ENCODE data around the gene CTTNBP2NL.
A peak's percentile ranks its signal among the peaks of the same experiment; 100 is the strongest.

CTTNBP2NL gene

DNA sequence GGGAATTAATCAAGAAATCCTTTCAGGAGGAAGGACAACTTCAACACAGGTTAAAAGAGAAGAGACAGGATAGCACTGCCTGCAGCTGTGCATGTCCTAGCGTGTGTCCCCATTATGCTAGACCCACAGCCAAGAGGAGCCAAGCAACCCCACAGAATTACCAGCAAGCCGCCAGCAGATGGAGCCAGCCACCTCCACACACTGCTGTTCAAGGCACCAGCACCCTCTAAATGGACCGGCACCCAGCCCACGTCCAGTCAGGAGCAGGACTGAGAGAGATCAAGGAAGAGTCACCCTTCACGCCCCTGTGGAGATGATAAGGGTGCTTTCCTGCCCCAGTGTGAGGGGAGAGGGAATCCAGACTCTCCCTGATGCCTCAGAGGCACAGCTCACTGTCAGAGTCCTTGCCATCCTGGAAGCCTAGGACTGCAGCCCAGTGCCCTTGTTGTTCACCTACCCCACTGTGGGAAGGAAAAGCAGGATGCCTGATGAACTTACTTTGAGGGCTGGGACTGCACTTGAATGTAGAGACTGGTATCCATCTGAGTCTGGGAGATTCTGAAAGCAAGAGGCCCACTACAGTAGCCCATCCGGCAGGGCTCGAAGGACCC, 37.1 kb upstream of the CTTNBP2NL start:
- peaks cover 39% of the 10 kb centered on the region for H3K27me3 Mint-ChIP-seq (ENCODE audit: low read depth)
- H3K36me3 Mint-ChIP-seq (ENCODE audit: low read depth) = no peaks in the 10 kb centered on the region
- H3K4me3 Mint-ChIP-seq = no peak overlapping the region
- TF ChIP-seq, protein P1, sequence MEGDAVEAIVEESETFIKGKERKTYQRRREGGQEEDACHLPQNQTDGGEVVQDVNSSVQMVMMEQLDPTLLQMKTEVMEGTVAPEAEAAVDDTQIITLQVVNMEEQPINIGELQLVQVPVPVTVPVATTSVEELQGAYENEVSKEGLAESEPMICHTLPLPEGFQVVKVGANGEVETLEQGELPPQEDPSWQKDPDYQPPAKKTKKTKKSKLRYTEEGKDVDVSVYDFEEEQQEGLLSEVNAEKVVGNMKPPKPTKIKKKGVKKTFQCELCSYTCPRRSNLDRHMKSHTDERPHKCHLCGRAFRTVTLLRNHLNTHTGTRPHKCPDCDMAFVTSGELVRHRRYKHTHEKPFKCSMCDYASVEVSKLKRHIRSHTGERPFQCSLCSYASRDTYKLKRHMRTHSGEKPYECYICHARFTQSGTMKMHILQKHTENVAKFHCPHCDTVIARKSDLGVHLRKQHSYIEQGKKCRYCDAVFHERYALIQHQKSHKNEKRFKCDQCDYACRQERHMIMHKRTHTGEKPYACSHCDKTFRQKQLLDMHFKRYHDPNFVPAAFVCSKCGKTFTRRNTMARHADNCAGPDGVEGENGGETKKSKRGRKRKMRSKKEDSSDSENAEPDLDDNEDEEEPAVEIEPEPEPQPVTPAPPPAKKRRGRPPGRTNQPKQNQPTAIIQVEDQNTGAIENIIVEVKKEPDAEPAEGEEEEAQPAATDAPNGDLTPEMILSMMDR (IDR thresholded peaks at IDR 0.05; ENCODE audit: unreplicated experiment in 3 of 3) = peak; percentile 53 to 66 (median 62)
- no peak overlapping the region for H3K27ac Mint-ChIP-seq
- H3K4me1 Mint-ChIP-seq = peaks cover 12% of the 10 kb centered on the region
- no peaks in the 10 kb centered on the region for H3K9me3 Mint-ChIP-seq

DNA sequence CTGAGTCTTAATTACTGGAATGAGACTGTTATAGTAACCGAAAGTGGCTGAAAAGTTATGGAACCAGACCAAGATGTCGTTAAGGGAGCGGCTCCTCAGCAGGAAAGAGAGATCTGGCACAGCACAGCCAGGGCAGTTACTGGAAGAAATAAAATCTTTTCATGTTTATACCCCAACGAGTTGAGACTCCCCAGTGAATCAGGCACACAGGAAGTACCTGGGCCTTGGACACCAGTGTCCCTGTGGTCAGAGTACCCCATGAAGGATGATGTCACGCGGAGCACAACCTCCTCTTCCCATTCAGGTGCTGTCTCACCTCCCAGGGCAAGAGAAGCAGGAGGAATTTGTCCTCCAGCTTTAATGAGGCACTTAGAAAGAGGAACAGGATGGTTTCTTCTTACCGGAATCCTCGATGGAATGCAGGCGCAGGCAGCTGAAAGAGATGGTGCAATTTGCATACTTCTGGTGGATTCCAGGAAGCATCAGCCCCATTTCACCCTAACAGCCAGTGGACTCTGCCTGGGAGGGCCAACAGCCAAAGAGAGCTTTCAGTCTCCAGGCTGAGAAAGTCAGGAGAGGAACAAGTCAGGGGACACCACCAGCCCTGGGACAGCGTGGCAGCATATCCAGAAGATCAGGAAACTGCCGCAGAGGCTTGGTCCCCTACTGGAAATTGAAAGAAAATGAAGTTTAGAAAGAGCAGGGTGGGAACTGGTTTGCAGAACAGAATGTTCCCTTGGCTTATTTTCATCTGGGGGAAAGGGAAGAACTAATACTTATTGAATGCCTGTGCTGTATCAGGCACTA, 35.9 kb upstream of the CTTNBP2NL start:
- no peak overlapping the region for H3K27ac Mint-ChIP-seq
- H3K27me3 Mint-ChIP-seq (ENCODE audit: low read depth) = peaks cover 40% of the 10 kb centered on the region
- no peaks in the 10 kb centered on the region for H3K36me3 Mint-ChIP-seq (ENCODE audit: low read depth)
- TF ChIP-seq, protein P1 (IDR thresholded peaks at IDR 0.05; ENCODE audit: unreplicated experiment in 3 of 3) = no peak
- H3K4me1 Mint-ChIP-seq = peaks cover 12% of the 10 kb centered on the region
- H3K4me3 Mint-ChIP-seq = no peak overlapping the region
- no peaks in the 10 kb centered on the region for H3K9me3 Mint-ChIP-seq

DNA sequence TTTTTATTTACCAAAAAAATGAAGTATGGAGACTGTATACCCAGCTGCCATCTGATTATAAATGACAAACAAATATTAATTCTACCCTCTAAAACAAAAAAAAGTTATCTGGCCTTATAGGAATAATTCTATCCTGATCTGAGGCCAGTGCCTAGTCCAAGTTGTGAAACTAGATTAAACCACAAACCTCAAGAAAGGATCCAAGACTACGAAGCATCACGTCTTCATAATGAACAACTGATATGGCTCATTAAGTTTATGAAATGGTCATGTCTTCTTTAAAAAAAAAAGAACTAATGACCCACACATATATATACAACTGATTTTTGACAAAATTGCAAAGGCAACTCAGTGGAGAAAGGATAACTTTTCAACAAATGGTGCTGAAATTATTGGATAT, 32.4 kb upstream of the CTTNBP2NL start:
- Mint-ChIP-seq H3K36me3 (ENCODE audit: low read depth) (no peaks in the 10 kb centered on the region), H3K4me1 (peaks cover 11% of the 10 kb centered on the region), H3K27me3 (ENCODE audit: low read depth) (peaks cover 36% of the 10 kb centered on the region), H3K4me3 (no peak overlapping the region), H3K9me3 (no peaks in the 10 kb centered on the region), H3K27ac (no peak overlapping the region)
- TF ChIP-seq, protein P1 (IDR thresholded peaks at IDR 0.05; ENCODE audit: unreplicated experiment in 3 of 3) = no peak

DNA sequence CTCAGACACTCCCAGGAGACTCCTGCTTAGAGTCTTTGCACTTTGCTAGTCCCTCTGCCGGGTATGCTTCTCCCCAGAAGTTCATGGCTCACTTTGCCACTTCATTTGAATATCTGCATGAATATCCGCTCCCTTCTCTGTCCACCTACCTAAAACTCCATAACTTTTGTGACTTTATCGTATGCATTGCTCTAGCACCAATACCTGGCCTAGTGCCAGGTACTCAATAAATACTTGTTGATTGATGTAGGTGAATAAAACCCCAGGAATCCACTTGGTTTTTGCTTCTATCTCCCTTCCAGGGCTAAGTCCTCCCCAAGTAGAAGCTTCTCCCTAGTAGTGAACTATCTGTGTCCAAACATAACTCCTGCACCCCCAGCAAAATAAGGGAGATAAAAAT, 27.8 kb upstream of the CTTNBP2NL start:
- Mint-ChIP-seq H3K4me3 (no peak overlapping the region), H3K36me3 (ENCODE audit: low read depth) (no peaks in the 10 kb centered on the region), H3K9me3 (no peaks in the 10 kb centered on the region), H3K27me3 (ENCODE audit: low read depth) (peaks cover 28% of the 10 kb centered on the region), H3K27ac (no peak overlapping the region), H3K4me1 (peaks cover 9% of the 10 kb centered on the region)
- TF ChIP-seq, protein P1 (IDR thresholded peaks at IDR 0.05; ENCODE audit: unreplicated experiment in 3 of 3) = no peak

DNA sequence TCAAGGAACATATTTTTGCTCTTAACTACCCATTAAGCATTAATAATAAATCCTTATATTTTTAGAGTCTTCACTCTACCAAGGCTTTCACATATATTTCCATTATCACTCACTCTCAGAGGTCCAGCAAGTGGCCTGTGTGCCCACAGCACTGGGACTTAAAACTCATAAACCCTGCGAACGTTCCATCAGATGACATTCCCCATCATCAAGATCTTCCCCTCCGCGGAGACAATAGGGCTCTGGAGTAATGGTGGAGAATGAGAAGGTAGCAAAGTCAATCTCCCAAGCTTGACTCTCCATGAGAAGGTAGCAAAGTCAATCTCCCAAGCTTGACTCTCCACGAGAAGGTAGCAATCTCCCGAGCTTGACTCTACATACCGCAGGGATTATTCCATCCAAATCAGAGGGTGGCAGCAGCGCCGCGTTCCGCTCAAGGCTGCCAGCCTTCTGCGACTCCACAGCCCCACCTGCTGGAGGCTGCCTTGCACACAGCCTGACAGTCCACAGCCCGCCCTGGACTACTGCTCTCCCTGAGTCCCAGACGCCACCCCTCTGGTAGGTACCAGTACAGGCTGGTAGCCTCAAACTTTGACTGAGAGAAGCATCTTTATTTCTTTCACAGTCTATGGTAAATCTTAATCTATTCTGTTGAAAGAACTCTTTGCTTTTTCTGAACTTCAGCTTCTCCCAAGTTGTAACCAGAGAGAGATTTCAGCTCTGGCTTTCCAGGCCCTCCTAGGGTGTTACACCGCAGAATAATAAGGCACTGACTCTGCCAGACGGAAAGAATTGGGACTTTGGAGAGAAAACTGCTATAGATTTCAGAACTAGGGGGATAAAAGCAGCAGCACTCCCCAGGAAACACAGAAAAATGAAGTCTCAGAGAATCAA, 26.4 kb upstream of the CTTNBP2NL start:
- Mint-ChIP-seq H3K9me3 (no peaks in the 10 kb centered on the region), H3K36me3 (ENCODE audit: low read depth) (no peaks in the 10 kb centered on the region), H3K27ac (no peak overlapping the region), H3K4me1 (peaks cover 9% of the 10 kb centered on the region), H3K4me3 (no peak overlapping the region), H3K27me3 (ENCODE audit: low read depth) (peaks cover 28% of the 10 kb centered on the region)
- TF ChIP-seq, protein P1 (IDR thresholded peaks at IDR 0.05; ENCODE audit: unreplicated experiment in 3 of 3) = peak; percentile 88 to 95 (median 90)

Data from nephron (organoid).